GM19099 (cell line): ENCODE results near the gene GRIK1.

Source experiments
- POLR2A ChIP-seq: IDR thresholded peaks from 3 replicates; pipeline ENCODE4 v1.6.1; 2011; ENCODE audit warnings: low read depth; ENCODE audit not compliant: insufficient read length; ENCODE audit errors: extremely low read depth

Gene GRIK1

DNA sequence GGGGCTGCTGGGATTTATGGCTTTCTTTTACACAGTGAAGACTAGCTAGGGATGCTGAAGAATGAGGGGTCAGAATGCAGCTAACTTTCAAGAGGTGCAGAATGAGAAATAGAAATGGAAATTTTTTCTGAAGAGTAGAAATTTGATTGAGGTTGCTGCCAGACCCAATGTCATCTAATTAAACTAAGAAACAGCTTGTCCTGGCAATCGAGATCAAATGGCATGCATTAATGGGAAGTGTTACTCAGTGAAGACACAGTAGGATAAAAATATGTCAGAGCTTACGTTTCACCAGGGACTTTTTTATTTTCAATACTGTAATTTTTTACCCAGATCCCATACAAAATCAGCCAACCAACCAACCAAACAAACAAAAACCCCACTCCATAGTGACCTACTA is 306.0 kb downstream of the GRIK1 start:
- TF ChIP-seq POLR2A: no peak

DNA sequence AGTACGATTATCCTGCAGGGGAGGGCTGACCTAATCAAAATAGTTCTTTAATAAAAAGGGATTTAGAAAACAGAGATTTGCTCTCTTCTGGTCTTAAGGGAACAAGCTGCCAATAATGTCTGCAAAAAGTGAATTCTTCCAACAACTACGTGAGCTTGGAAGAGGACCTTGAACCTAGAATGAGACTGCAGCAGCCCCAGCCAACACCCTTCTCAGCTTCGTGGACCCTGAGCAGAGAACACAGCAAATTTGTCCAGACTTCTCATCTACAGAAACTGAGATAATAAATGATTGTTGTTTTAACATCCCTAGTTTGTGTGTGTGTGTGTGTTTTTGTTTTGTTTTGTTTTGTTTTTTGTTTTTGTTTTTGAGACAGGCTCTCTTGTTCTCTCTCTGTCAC is 309.4 kb downstream of the GRIK1 start:
- TF ChIP-seq POLR2A: no peak

DNA sequence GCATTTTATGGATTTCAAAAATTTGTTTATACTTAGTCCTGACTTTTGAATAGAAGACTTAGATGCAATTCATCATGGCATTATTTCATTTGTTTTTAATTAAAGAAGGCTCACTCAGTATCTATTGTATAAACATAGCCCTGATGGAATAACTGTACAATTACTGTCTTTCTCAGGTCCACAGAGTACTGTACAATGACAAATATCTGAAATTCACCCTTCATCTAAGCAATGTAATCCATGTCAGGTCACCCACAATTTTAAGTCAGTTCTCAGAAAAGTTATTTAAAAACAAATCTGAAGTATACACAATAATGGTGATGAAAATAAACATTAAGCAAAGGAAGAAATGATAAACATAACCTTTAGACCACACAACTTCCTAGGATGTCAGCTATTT is 311.9 kb downstream of the GRIK1 start:
- TF ChIP-seq POLR2A: no peak

DNA sequence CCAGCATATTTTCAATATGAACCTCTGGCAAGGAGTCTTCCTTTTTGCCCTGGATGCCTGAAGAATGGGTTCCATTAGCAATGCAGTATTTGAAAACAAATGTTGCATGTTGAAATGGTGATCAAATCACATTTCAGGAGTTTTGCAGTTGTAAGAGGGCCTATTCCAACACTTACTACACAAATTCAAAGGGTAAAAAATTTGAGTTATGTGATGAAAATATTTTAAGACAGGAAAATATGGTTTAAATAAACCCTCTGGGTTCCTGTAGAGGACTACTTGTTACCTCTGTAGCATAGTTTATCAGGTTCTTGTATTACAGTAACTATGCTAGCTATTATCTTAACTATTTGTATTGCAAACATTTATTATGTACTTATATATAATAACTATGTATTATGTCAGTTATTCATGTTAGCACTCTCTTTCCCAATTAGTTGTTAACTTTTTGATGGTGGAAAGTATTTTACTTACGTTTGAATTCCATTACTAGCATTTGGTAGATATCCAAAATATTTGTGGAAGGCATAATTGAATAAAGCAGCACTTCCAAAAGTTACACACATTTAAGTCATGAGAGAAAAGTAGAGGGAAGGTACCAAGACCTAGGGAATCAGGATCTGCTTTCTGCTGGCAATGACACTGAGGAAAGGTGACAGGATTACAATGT is 312.9 kb downstream of the GRIK1 start:
- no peak for TF ChIP-seq POLR2A

DNA sequence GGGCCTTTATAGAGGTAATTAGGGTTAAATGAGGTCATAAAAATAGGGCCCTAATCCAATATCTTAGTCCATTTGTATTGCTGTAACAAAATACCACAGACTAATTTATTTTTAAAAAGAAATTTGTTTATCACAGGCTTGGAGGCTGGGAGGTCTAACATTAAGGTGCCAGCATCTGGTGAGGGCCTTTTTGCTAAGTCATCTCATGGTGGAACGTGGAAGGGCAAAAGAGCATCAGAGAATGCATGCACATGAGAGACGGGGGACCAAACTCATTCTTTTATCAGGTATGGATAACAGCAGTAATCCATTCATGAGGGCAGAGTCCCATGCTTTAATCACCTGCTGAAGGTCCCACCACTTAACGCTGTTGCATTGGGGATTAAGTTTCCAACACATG is 313.8 kb downstream of the GRIK1 start:
- TF ChIP-seq POLR2A: no peak

DNA sequence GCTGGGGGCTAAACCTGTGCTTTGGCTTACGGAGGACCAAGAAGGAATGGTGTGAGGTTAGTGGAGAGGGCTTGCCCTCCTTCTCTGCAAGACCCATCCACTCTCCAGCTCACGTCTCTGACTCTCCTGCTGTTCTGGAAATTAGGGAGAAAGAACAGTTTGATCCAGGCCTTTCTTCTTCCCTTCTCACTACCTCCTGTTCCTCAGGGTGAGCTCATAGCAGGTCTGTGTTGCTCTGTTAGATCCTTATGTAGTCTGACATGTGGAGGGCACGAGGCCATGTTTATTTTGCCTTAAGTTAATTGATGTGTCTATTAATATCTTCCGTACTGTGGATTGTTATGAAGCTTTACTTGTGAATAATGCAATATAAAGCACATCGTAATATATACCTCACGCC is 315.0 kb downstream of the GRIK1 start:
- no peak for TF ChIP-seq POLR2A

DNA sequence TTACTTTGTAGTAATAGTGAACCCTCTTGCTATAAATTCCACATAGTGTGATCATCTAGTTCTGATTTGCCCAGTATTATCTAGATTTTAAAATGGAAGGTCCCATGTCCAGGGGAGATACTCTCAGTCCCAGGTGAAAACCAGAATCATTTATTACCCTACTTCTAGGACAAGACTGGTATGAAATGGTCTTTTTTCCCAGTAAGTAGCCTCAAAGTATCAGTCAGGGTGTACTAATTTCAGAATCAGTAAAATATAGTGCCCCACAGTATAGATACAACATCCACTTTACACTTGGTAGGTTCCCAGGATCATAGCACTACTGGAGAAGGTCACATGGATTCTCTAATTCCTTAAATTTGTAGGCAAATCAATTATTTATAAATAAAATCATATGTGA is 318.3 kb downstream of the GRIK1 start:
- TF ChIP-seq POLR2A: no peak

DNA sequence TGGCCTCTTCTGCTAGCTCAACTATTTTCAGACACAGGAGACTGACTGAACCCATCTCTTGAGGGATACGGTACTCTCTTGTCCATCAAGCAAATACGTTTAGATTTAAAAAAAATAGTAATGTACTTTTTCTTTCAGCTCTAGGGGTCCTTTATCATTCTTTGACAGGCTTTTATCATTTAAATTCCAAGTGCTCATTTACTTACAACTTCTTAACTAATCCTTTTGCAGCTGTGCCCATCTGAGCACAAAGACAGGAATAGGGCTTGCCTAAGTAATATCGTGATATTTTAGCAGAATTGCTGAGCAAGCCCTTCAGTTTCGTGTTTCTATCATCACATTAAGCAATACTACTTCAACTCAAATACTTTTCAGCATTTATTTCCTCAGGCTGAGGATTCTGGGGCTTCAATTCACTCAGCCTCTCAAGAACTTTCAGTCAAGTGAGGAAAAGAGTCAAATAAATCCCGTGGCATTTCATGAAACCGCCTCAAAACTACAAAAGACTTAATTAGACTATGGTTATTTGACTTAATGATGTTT is 323.5 kb downstream of the GRIK1 start:
- no peak for TF ChIP-seq POLR2A

DNA sequence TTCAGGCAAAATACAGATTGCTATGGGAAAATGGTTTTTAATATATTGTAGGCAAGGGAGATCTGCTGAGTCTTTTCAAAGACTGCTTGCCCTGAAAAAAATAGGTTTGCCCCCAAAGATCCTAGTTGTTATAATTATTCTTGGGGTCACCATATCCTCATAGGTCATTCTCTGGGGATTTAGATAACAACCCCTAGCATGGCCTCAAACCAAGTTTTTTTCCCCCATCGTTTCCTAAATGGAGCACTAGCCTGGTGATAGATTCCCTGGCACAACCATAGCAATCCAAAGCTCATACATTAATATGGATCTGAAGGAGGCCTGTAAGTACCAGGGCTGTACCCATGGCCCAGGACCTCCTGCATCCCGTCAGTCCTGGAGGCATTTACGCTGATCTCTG is 325.9 kb downstream of the GRIK1 start:
- no peak for TF ChIP-seq POLR2A

DNA sequence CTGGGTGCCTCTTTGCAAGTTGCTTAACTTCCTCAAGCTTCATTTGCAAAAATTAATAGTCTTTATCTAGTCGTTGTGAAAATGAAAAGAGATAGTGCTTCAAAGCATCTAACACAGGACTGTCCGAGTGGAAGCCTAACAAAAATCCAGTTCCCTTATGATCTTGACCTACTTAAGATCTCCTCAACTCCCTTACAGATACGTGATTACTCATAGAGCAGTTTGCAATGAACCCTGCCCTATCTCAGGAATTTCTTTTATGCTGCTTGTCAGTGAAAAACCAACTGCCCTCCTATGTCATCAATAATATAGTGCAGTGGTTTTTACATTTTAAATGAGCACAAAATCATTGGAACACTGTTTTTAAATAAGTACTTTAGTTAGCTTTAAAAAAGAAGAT is 326.8 kb downstream of the GRIK1 start:
- no peak for TF ChIP-seq POLR2A

DNA sequence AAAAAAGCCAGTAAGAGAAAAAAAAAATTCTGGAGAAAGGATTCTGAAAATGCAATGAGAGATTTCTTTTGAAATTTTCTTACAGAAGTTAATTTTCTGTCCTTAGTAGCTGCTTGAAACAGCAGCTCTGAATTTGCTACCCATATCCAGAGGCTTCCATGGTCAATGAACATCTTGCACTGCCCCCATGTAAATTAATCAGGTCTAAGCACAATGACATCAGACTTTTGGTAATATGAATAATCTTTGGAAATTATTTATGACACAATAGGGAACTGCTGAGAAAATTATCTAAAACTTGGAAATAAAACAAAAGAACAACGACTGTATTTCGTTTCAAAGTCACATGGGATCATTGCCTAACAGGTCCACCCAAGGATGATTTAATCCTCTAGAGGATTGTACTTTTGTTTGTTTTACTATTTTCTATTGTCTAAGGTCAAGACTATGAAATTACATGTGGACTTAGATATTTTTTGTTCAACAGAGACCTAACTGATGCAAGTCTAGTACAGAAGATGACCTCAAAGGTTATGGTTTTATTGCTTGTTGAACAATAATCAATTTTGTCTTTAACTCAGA is 328.9 kb downstream of the GRIK1 start:
- no peak for TF ChIP-seq POLR2A

DNA sequence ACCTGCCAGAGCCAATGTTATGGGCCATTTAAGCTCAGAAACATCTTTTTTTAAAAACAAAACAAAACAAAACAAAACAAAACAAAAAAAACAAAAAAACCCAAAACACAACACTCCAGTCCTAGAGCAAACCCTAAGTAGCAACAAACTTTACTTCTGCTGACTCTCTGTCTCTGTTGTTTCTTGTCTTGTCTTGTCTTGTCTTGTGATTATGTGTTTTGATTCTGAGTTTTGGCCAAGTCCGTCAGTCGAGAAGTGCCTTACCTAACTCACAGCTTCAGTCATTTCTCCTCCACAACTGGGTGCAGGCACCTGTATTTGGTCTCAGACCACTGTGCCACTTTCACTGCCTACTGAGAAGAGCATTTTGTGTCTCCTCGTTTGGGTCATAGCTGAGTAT is 333.2 kb downstream of the GRIK1 start:
- no peak for TF ChIP-seq POLR2A

DNA sequence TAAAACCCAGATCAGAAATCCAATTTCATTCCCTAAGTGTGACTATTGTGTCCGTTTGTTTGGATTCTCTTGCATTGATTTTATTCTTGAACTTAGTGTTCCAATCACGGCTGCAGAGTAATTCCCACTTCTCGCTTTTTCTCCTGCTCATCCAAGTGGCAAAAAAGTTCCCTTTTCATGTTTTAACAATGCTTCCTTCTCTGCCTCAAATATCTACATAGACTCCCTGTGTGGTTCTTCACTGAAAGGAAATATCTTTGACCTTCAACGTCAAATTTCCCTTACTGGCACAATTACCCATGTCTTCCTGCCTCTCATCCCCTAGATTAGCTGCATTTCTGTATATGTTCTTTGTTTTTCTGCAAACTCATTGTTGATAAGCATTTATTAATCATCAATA is 335.7 kb downstream of the GRIK1 start:
- TF ChIP-seq POLR2A: no peak

DNA sequence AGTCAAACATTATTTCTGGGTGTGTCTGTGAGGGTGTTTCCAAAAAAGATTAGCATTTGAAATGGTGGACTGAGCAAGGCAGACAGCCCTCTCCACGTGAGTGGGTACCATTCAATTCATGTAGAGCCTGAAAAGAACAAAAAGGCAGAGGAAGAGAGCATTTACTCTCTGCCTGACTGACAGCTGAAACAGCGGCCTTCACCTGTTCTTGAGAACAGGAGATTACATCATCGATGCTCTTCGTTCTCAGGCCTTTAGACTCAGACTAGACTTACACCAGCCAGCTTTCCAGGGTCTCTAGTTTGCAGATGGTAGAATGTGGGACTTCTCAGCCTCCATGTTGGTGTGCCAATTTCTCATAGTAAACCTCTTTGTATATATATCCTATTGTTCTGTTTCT is 338.7 kb downstream of the GRIK1 start:
- TF ChIP-seq POLR2A: no peak

DNA sequence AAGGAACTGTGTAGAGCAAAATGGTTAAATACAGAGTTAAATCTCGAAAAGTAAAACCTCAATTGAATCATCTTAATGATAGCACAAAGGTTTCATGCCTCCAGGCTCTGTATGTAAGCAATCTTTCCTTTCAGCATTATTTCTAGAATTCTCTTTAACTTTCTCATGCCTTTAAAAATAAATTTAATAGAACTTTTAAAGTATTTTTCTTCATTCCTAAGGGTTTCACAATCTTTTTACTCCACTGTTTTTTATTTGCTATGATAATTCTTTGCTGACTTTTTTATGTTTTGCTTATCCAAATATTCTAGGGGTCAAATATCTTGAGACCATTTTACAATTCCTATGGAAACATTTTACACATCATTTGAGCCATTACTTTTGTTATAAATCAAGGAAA is 353.1 kb downstream of the GRIK1 start:
- TF ChIP-seq POLR2A: no peak

DNA sequence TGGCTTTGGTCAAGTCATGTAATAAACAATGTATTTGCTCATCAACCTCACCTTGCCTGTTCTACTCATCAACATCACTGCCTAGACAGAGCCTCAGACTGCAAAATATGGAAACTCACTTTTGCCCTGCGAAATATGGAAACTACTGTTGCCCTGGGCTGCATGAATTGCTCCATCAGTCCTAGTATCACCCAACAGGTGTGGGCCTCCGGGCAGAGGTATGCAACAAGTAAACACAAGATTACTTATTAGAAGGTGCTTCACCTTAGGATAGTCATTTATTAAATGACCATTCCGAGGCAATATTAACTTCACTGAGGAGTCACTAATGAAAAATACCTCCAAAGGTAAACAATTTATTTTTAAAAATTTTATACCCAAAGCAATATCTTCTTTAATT is 354.3 kb downstream of the GRIK1 start:
- TF ChIP-seq POLR2A: no peak
